ENCODE measurements around the gene CABS1.

The CABS1 gene

GRCh38 chr4:70372760-70373159 lies 38.0 kb downstream of the CABS1 start:
- H3K4me3 ChIP-seq (ENCODE audit: low read depth, low read length) = no peak overlapping the region
- no peak for DNase-seq (ENCODE audit: low read depth)
- TF ChIP-seq MYC (IDR thresholded peaks at IDR 0.05; ENCODE audit: low read depth, low read length) (no peak), POLR2A (IDR thresholded peaks at IDR 0.05; ENCODE audit: extremely low read depth, insufficient read length) (no peak), MAX (IDR thresholded peaks at IDR 0.05; ENCODE audit: low read depth, low read length) (no peak), CTCF (IDR thresholded peaks at IDR 0.05; ENCODE audit: low read depth, low read length) (no peak)

- no peak overlapping the region for H3K4me3 ChIP-seq (ENCODE audit: low read depth, low read length)
- TF ChIP-seq POLR2A (IDR thresholded peaks at IDR 0.05; ENCODE audit: extremely low read depth, insufficient read length) (no peak), MYC (IDR thresholded peaks at IDR 0.05; ENCODE audit: low read depth, low read length) (no peak), CTCF (IDR thresholded peaks at IDR 0.05; ENCODE audit: low read depth, low read length) (no peak), MAX (IDR thresholded peaks at IDR 0.05; ENCODE audit: low read depth, low read length) (no peak)
- no peak for DNase-seq (ENCODE audit: low read depth)
Observed at GRCh38 chr4:70380578-70380977, 45.8 kb downstream of the CABS1 start.

GRCh38 chr4:70382691-70383181 lies 48.0 kb downstream of the CABS1 start, which contains the start of gene SMR3B:
TSS of gene SMR3B (plus strand) at chr4:70383131. CDS start at chr4:70384511, 1,380 bp downstream.
- DNase-seq (ENCODE audit: low read depth) = no peak
- TF ChIP-seq MAX (IDR thresholded peaks at IDR 0.05; ENCODE audit: low read depth, low read length) = no peak
- no peak for TF ChIP-seq MYC (IDR thresholded peaks at IDR 0.05; ENCODE audit: low read depth, low read length)
- no peak within 1 kb of the TSS for H3K4me3 ChIP-seq (ENCODE audit: low read depth, low read length)
